NCI-H345 treated with DMSO at 0.1 percent for 48 hours (cell line): ENCODE results near the gene CYP2W1.
"Not testable (repeated sequence)": the region's sequence is repeated elsewhere in the genome, so short reads cannot be mapped to it uniquely, and the experiment has no call there.

Source experiments
- DNase-seq: peaks from one replicate; lab custom pipeline; 2025; ENCODE audit not compliant: unreplicated experiment; lab: John Stamatoyannopoulos, UW

The CYP2W1 gene

GRCh38 chr7:994592-995308 is 11.8 kb downstream of the CYP2W1 start:
- DNase-seq = no peak

GRCh38 chr7:995571-995970 is 12.6 kb downstream of the CYP2W1 start:
- DNase-seq = no peak

DNA sequence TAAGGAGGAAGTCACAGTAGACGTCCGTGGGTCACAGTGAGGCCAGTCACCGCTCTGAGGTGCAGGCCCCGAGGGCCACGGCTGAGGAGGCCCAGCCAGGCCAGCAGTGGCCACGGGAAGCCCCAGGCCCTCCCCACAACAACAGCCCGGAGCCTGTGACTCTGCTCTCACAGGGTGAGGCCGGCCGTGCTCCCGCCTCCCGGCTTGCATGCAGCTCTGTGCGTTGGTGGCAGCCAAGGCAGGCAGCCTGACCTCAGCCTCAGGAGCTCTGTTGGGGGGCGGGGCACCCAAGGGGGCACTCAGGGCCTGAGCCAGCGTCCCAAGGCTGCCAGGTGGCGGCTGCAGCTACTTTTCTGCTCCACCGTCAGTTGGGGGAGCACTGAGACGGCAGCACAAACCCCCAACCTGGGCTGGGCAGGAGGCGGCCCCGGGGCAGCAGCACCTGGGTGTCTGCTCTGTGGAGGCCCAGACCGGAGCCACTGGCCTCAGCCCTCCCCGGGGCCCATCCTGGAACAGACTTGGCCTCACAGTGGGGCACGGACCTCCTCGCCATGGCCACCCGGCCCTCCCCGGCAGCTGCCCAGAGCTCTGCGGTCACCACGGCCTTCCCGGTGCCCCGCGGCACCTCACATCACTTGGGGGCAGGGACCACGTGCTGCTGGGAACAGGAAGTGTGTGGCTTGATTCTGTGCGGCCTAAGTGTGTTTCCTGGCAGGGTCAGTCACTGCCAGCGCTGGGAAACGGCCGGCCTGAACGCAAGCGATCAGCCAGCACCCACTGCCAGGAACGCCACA is 13.3 kb downstream of the CYP2W1 start:
- DNase-seq = no peak

- no peak for DNase-seq
Measured at GRCh38 chr7:997404-998395, 14.7 kb downstream of the CYP2W1 start.

DNA sequence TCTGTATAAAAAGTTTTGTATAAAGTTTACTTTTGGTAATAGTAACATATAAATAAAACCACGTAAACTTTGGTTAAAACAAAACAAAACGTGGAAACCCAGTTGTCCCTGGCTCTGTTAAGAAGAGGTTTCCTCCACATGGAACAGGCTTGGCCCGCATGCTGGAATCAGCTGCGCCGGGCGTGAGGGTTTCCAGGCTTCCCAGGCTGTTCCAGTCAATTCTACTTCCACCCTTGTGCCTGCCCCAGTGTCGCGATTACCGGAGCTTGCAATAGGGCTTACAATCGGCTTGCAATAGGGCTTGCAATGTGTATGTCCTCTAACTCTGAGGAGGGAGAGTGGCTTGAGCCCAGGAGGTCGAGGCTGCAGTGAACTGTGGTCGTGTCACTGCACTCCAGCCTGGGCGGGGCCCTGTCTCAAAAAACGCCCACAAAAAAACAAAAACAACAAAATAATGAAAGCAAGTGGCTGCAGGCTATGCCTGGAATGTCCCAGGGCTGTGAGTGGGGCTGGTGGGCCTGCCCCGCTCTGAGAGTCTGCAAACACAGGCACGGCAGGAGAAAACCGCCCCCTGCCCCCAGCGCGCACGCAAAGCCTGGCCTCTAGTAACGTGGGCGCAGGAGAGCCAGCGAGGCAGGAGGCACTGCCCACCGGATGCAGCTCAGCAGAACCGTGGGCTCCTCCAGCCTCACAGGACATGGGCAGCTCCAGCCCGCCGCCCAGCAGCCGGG is 16.3 kb downstream of the CYP2W1 start:
- no peak for DNase-seq

DNA sequence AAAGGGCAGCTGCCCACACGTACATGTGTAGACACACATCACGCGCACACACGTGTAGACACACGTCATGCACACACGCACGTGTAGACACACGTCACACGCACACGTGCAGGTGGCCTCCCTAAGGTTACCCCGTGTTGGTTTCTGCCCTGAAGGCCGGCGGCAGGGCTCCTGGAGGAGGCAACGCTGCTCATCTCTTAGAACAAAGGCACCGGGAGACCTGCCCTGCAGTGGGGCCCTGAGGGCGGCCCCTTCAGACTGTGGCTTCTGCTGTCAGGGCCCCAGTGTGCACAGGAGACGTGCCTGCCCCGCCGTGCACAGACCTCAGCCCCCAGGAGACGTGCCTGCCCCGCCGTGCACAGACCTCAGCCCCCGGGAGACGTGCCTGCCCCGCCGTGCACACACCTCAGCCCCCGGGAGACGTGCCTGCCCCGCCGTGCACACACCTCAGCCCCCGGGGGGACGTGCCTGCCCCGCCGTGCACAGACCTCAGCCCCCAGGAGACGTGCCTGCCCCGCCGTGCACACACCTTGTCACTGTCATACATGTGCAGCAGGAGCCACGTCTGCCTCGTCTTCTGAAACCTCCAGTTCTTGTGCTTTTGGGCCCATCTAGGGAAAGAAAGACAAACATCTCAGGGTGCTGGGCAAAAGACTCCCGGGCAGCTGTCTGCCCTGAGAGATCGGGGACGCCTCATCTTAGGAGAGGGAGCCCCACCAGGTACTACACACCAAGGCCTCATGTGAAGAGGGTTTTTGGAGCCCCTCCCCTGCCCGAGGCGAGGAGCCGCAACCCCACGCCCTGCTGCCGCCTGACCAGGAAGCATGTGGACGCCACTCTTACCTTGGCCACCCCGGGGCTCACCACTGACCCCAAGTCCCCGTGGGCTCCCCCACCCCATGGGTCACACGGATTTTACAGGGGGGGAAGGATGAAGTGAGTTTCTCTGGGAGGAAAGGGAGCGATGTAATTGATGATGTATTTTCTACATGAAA is 17.3 kb downstream of the CYP2W1 start:
- no peak for DNase-seq

GRCh38 chr7:1001069-1001770 is 18.2 kb downstream of the CYP2W1 start:
- not testable (repeated sequence) for DNase-seq

- DNase-seq = not testable (repeated sequence)
Measured at GRCh38 chr7:1002026-1002425, 19.0 kb downstream of the CYP2W1 start.

DNA sequence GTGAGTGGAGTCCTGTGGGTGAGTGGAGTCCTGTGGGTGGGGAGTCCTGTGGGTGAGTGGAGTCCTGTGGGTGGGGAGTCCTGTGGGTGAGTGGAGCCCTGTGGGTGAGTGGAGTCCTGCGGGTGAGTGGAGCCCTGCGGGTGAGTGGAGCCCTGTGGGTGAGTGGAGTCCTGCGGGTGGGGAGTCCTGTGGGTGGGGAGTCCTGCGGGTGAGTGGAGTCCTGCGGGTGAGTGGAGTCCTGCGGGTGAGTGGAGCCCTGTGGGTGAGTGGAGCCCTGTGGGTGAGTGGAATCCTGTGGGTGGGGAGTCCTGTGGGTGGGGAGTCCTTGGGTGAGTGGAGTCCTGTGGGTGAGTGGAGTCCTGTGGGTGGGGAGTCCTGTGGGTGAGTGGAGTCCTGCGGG is 19.5 kb downstream of the CYP2W1 start:
- DNase-seq = not testable (repeated sequence)

- DNase-seq = no peak
Measured at GRCh38 chr7:1004018-1004852, 21.3 kb downstream of the CYP2W1 start.

GRCh38 chr7:1005303-1005702 is 22.3 kb downstream of the CYP2W1 start:
- DNase-seq = no peak

GRCh38 chr7:1007901-1008300 is 24.9 kb downstream of the CYP2W1 start:
- no peak for DNase-seq

GRCh38 chr7:1008733-1009363 is 25.9 kb downstream of the CYP2W1 start:
- no peak for DNase-seq

GRCh38 chr7:1009747-1010146 is 26.8 kb downstream of the CYP2W1 start:
- no peak for DNase-seq

DNA sequence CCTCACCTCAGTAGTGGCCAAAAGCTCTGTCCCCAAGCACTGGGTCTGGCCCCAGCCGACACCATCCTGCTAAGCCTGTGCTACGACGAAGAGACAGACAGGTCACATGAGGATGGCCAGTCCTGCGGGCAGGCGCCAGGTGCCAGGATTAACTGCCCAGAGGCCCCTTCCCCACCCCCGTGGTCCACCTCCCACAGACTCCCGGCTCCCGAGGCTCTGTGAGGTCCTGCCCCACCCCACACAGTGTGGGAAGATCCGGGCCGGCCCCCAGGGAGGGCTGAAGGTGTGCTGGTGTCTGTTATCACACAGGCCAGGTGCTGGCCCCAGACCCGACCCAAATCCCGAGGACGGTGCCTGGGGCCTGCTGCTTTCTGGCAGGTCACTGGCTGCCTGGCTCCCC is 27.2 kb downstream of the CYP2W1 start:
- no peak for DNase-seq

- DNase-seq = no peak
Measured at GRCh38 chr7:1011297-1012003, 28.5 kb downstream of the CYP2W1 start.
